ENCODE results near the gene DTYMK. TPM values are rescaled to one million over a fixed set of nuclear protein-coding genes. Genes with fewer than 3 reads are reported as not detected.

DTYMK gene
- total and polyA plus RNA-seq, 10 of the 15 experiments (the other 5 are each of a cell fraction or from before 2014, with no cell fraction given), result 7.0 to 220 (median 59.3) TPM

DNA sequence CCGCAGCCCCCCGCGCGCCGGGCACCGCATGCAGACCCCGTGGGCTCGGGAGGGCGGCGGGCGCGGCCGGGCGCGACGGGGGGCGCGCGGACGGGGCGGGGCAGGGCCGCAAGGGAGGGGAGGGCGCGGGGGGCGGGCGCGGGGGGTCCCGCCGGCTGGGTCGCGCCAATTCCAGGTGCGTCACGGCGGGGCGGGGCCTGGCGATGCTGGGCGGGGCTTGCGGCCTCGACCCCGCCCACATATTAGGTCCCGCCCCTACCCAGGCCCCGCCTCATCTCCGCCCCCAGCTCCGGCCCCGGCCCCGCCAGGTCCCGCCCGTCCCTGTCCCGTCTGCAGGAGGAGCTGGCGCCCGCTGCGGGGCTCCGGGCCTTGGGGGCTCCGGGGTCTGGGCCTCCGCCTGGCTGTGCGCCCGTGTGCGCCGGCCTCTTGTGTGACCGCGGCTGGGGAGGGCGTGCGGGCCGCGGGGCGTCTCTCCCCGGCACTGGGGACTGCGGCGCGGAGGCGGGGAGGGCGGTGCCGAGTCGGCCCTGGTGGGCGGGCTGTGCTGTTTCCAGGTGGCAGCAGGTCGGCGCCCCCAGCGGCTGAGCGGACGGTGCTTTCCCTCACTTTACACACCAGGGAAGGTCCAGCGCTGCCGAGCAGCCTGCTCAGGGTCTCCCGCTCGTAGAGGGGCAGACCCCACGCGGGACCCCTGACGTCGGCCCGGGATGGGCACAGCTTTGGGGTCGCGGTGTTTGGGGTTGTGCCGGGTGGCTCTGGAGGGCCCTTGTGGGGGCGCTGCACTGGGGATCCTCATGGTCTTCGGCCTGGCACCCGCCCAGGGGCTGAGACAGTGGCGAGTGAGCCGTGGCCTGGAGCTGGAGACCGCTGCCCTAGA lies 15.8 kb upstream of the DTYMK start (continued):
- TF ChIP-seq ZSCAN29 (IDR thresholded peaks at IDR 0.05), result peak; percentile 46; the same call in 1 of the 2 replicates
- TF ChIP-seq, protein P1, sequence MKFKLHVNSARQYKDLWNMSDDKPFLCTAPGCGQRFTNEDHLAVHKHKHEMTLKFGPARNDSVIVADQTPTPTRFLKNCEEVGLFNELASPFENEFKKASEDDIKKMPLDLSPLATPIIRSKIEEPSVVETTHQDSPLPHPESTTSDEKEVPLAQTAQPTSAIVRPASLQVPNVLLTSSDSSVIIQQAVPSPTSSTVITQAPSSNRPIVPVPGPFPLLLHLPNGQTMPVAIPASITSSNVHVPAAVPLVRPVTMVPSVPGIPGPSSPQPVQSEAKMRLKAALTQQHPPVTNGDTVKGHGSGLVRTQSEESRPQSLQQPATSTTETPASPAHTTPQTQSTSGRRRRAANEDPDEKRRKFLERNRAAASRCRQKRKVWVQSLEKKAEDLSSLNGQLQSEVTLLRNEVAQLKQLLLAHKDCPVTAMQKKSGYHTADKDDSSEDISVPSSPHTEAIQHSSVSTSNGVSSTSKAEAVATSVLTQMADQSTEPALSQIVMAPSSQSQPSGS (IDR thresholded peaks at IDR 0.05; ENCODE audit: low read length), result no peak
- TF ChIP-seq KAT2A (conservative IDR thresholded peaks at IDR 0.05; ENCODE audit: control insufficient read depth, low read depth, low read length), result no peak
- TF ChIP-seq, protein P2, sequence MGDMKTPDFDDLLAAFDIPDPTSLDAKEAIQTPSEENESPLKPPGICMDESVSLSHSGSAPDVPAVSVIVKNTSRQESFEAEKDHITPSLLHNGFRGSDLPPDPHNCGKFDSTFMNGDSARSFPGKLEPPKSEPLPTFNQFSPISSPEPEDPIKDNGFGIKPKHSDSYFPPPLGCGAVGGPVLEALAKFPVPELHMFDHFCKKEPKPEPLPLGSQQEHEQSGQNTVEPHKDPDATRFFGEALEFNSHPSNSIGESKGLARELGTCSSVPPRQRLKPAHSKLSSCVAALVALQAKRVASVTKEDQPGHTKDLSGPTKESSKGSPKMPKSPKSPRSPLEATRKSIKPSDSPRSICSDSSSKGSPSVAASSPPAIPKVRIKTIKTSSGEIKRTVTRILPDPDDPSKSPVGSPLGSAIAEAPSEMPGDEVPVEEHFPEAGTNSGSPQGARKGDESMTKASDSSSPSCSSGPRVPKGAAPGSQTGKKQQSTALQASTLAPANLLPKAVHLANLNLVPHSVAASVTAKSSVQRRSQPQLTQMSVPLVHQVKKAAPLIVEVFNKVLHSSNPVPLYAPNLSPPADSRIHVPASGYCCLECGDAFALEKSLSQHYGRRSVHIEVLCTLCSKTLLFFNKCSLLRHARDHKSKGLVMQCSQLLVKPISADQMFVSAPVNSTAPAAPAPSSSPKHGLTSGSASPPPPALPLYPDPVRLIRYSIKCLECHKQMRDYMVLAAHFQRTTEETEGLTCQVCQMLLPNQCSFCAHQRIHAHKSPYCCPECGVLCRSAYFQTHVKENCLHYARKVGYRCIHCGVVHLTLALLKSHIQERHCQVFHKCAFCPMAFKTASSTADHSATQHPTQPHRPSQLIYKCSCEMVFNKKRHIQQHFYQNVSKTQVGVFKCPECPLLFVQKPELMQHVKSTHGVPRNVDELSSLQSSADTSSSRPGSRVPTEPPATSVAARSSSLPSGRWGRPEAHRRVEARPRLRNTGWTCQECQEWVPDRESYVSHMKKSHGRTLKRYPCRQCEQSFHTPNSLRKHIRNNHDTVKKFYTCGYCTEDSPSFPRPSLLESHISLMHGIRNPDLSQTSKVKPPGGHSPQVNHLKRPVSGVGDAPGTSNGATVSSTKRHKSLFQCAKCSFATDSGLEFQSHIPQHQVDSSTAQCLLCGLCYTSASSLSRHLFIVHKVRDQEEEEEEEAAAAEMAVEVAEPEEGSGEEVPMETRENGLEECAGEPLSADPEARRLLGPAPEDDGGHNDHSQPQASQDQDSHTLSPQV (IDR thresholded peaks at IDR 0.05), result 0 out of 2 replicates have a peak, but pooled peaks have one; percentile 64
- TF ChIP-seq, protein P3, sequence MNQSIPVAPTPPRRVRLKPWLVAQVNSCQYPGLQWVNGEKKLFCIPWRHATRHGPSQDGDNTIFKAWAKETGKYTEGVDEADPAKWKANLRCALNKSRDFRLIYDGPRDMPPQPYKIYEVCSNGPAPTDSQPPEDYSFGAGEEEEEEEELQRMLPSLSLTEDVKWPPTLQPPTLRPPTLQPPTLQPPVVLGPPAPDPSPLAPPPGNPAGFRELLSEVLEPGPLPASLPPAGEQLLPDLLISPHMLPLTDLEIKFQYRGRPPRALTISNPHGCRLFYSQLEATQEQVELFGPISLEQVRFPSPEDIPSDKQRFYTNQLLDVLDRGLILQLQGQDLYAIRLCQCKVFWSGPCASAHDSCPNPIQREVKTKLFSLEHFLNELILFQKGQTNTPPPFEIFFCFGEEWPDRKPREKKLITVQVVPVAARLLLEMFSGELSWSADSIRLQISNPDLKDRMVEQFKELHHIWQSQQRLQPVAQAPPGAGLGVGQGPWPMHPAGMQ (IDR thresholded peaks at IDR 0.05; ENCODE audit: borderline replicate concordance), result no peak
- TF ChIP-seq HDAC2 (IDR thresholded peaks at IDR 0.05), result no peak
- peak; percentile 65 for TF ChIP-seq LARP7 (IDR thresholded peaks at IDR 0.05)
- TF ChIP-seq TCF3 (IDR thresholded peaks at IDR 0.05; ENCODE audit: borderline replicate concordance, insufficient read depth, low read depth, low read length), result peak; percentile 91
- TF ChIP-seq NR2C1 (IDR thresholded peaks at IDR 0.05), result no peak
- TF ChIP-seq IKZF2 (IDR thresholded peaks at IDR 0.05), result no peak
- TF ChIP-seq, protein P4, sequence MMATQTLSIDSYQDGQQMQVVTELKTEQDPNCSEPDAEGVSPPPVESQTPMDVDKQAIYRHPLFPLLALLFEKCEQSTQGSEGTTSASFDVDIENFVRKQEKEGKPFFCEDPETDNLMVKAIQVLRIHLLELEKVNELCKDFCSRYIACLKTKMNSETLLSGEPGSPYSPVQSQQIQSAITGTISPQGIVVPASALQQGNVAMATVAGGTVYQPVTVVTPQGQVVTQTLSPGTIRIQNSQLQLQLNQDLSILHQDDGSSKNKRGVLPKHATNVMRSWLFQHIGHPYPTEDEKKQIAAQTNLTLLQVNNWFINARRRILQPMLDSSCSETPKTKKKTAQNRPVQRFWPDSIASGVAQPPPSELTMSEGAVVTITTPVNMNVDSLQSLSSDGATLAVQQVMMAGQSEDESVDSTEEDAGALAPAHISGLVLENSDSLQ (IDR thresholded peaks at IDR 0.05), result no peak
- TF ChIP-seq CHD2 (IDR thresholded peaks at IDR 0.05; ENCODE audit: borderline replicate concordance, low read depth, low read length), result 0 out of 2 replicates have a peak, but pooled peaks have one; percentile 31
- no peak for TF ChIP-seq EP300 (IDR thresholded peaks at IDR 0.05; ENCODE audit: borderline replicate concordance in 1 of 2, control insufficient read depth in 1 of 2, low read depth in 2 of 2, low read length in 2 of 2)
- no peak for TF ChIP-seq MTA3 (IDR thresholded peaks at IDR 0.05; ENCODE audit: borderline replicate concordance, low read length)
- TF ChIP-seq, protein P5, sequence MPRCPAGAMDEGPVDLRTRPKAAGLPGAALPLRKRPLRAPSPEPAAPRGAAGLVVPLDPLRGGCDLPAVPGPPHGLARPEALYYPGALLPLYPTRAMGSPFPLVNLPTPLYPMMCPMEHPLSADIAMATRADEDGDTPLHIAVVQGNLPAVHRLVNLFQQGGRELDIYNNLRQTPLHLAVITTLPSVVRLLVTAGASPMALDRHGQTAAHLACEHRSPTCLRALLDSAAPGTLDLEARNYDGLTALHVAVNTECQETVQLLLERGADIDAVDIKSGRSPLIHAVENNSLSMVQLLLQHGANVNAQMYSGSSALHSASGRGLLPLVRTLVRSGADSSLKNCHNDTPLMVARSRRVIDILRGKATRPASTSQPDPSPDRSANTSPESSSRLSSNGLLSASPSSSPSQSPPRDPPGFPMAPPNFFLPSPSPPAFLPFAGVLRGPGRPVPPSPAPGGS (IDR thresholded peaks at IDR 0.05; ENCODE audit: borderline replicate concordance, insufficient read depth, low read depth, low read length, poor library complexity, severe bottlenecking), result peak; percentile 43
- no peak for TF ChIP-seq GABPA (IDR thresholded peaks at IDR 0.05; ENCODE audit: low read depth)
- no peak for TF ChIP-seq CHD1 (IDR thresholded peaks at IDR 0.05; ENCODE audit: low read depth, low read length)
- TF ChIP-seq PAX5 (IDR thresholded peaks at IDR 0.05; ENCODE audit: borderline replicate concordance, low read depth, low read length), result no peak

Data from GM12878 (cell line).